Esophagus muscularis mucosa (tissue), 4 donors: ENCODE data around the gene CLCN6. TPM values are rescaled to one million over a fixed set of nuclear protein-coding genes. Genes with fewer than 3 reads are reported as not detected.

Experiments
- DNase-seq: peaks from one replicate; pipeline ENCODE4 v3.0.0-alpha.2; 2017; ENCODE audit errors: extremely low spot score
- H3K27ac ChIP-seq, 4 donors: fragments of 200-600 bp; sonication (generic); replicated peaks in 1 of 4; 1 replicate in 3 of 4; 2 replicates in 1 of 4; pipeline ENCODE4 v1.5.1; 2016 to 2019; ENCODE audit warnings: mild to moderate bottlenecking in 1 of 4
- H3K27me3 ChIP-seq, 4 donors: fragments of 200-600 bp; sonication (generic); one replicate each; pipeline versions ENCODE4 v1.5.1 to v1.6.0; 2016 to 2019
- H3K36me3 ChIP-seq, 4 donors: fragments of 200-600 bp; sonication (generic); one replicate each; pipeline ENCODE4 v1.5.1; 2016 to 2019
- H3K4me1 ChIP-seq, 4 donors: fragments of 200-600 bp; sonication (generic); one replicate each; pipeline ENCODE4 v1.5.1; 2016 to 2019
- H3K4me3 ChIP-seq, 4 donors: fragments of 200-600 bp; sonication (generic); 1 replicate in 2 of 4; 2 replicates in 2 of 4; pipeline ENCODE4 v1.5.1; 2016 to 2019; ENCODE audit warnings: mild to moderate bottlenecking in 4 of 4, moderate library complexity in 1 of 4
- H3K9me3 ChIP-seq, 4 donors: fragments of 200-600 bp; sonication (generic); 1 replicate in 3 of 4; 2 replicates in 1 of 4; pipeline ENCODE4 v1.5.1; 2016 to 2019
- EP300 ChIP-seq: sonication (generic); formaldehyde crosslinking; IDR thresholded peaks from one replicate; pipeline ENCODE4 v1.6.1; 2017; ENCODE audit warnings: antibody characterized with exemption
- POLR2A ChIP-seq: fragments of 450-650 bp; IDR thresholded peaks from one replicate; pipeline ENCODE4 v1.6.1; 2017; ENCODE audit warnings: antibody characterized with exemption, moderate library complexity, mild to moderate bottlenecking, low read depth
- POLR2AphosphoS5 ChIP-seq, 2 donors: sonication (generic); formaldehyde crosslinking; IDR thresholded peaks; one replicate each; pipeline ENCODE4 v1.6.1; 2017; ENCODE audit warnings: antibody characterized with exemption in 2 of 2
- WGBS: methylation state at CpG from one replicate; pipeline ENCODE4 v1.1.5; 2018; 5-methylcytosine and 5-hydroxymethylcytosine counted together
- intact Hi-C: fragments of 100-400 bp; cut with DNase I; formaldehyde crosslinking; loops from one replicate; pipeline ENCODE4 v1.15.1; 2023
- total RNA-seq, 4 donors: library from RNA; depleted of rRNA; stranded (reverse); fragments of >200 nt; gene quantifications; one replicate each; pipeline versions ENCODE4 v1.1.0 to v1.2.1, GENCODE V29; 2016
- TF ChIP-seq, protein P1 (sequence below), 3 experiments: fragments of 200-600 bp in 2 of 3; fragments of 450-650 bp in 1 of 3; sonication (generic) in 2 of 3; IDR thresholded peaks; one replicate each; pipeline ENCODE4 v1.5.1; 2017 to 2019; ENCODE audit warnings: antibody characterized with exemption in 3 of 3, mild to moderate bottlenecking in 2 of 3, moderate library complexity in 1 of 3

CLCN6 gene
- total RNA-seq, 4 donors from 2014 or later, result 12.5 to 19.7 (median 15.5) TPM

DNA sequence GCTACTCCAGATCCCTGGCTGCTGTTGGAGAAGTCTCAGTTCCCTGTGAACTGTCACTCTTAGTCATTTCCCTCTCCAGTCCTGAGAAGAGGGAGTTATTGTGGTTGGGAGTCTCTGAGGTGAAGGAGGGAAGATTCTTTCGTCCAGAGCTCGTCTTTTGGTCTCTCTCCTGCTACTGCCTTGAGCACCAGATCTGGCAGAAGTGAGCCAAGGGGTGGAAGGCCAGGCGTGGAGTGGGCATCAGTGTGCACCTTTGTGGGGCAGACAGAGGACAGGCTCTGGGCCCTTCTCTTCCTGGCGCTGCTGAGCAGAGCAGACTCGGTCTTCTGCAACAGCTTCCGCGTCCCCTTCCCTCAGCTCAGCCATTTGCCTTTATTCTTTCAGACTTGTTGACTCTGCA is 19.1 kb downstream of the CLCN6 start:
- no peaks in the 10 kb centered on the region for H3K27me3 ChIP-seq
- peaks cover 65 to 100% (median 90%) of the 10 kb centered on the region in 4 donors for H3K36me3 ChIP-seq
- 90% methylated on average over 7 of the region's 7 CpGs for WGBS
- H3K4me1 ChIP-seq, result peaks cover 0 to 5% (median 0%) of the 10 kb centered on the region in 4 donors
- intact Hi-C loops, result no loop called here
- no peaks in the 10 kb centered on the region for H3K9me3 ChIP-seq
- no peak overlapping the region for H3K4me3 ChIP-seq
- DNase-seq, result no peak
- H3K27ac ChIP-seq, result no peak overlapping the region
- TF ChIP-seq, protein P1, sequence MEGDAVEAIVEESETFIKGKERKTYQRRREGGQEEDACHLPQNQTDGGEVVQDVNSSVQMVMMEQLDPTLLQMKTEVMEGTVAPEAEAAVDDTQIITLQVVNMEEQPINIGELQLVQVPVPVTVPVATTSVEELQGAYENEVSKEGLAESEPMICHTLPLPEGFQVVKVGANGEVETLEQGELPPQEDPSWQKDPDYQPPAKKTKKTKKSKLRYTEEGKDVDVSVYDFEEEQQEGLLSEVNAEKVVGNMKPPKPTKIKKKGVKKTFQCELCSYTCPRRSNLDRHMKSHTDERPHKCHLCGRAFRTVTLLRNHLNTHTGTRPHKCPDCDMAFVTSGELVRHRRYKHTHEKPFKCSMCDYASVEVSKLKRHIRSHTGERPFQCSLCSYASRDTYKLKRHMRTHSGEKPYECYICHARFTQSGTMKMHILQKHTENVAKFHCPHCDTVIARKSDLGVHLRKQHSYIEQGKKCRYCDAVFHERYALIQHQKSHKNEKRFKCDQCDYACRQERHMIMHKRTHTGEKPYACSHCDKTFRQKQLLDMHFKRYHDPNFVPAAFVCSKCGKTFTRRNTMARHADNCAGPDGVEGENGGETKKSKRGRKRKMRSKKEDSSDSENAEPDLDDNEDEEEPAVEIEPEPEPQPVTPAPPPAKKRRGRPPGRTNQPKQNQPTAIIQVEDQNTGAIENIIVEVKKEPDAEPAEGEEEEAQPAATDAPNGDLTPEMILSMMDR (IDR thresholded peaks at IDR 0.05), result no peak
- TF ChIP-seq POLR2AphosphoS5 (IDR thresholded peaks at IDR 0.05) (no peak), POLR2A (no peak), EP300 (no peak)

- no peaks in the 10 kb centered on the region for H3K9me3 ChIP-seq
- H3K4me3 ChIP-seq, result no peak overlapping the region
- H3K36me3 ChIP-seq, result peaks cover 66 to 99% (median 98%) of the 10 kb centered on the region in 4 donors
- 90% methylated on average over 9 of the region's 9 CpGs for WGBS
- no peak overlapping the region for H3K27ac ChIP-seq
- intact Hi-C loops, result no loop called here
- TF ChIP-seq POLR2AphosphoS5 (IDR thresholded peaks at IDR 0.05) (no peak), EP300 (no peak)
- TF ChIP-seq, protein P1 (IDR thresholded peaks at IDR 0.05), result no peak
- no peaks in the 10 kb centered on the region for H3K4me1 ChIP-seq
- DNase-seq, result no peak
- H3K27me3 ChIP-seq, result no peaks in the 10 kb centered on the region
These were observed 21.0 kb downstream of the CLCN6 start for GRCh38 chr1:11826946-11827345.

- Histone ChIP-seq H3K27me3 (no peaks in the 10 kb centered on the region), H3K4me3 (no peak overlapping the region), H3K36me3 (peaks cover 64 to 100% (median 99%) of the 10 kb centered on the region in 4 donors), H3K4me1 (no peaks in the 10 kb centered on the region), H3K9me3 (no peaks in the 10 kb centered on the region), H3K27ac (no peak overlapping the region)
- intact Hi-C loops, result no loop called here
- WGBS, result 88% methylated on average over 18 of the region's 19 CpGs
- TF ChIP-seq POLR2A (no peak), POLR2AphosphoS5 (IDR thresholded peaks at IDR 0.05) (no peak), EP300 (no peak)
- TF ChIP-seq, protein P1 (IDR thresholded peaks at IDR 0.05), result no peak
- DNase-seq, result no peak
These were observed 22.5 kb downstream of the CLCN6 start for GRCh38 chr1:11828511-11828910.

- 79% methylated on average over 9 of the region's 9 CpGs for WGBS
- no peaks in the 10 kb centered on the region for H3K9me3 ChIP-seq
- no peaks in the 10 kb centered on the region for H3K4me1 ChIP-seq
- H3K27ac ChIP-seq, result no peak overlapping the region
- peaks cover 78 to 100% (median 99%) of the 10 kb centered on the region in 4 donors for H3K36me3 ChIP-seq
- no peaks in the 10 kb centered on the region for H3K27me3 ChIP-seq
- DNase-seq, result no peak
- no peak overlapping the region for H3K4me3 ChIP-seq
- intact Hi-C loops, result no loop called here
- TF ChIP-seq EP300, result no peak
- TF ChIP-seq POLR2AphosphoS5 (IDR thresholded peaks at IDR 0.05), result no peak
- TF ChIP-seq POLR2A, result no peak
- TF ChIP-seq, protein P1 (IDR thresholded peaks at IDR 0.05), result no peak
These were observed 26.1 kb downstream of the CLCN6 start for GRCh38 chr1:11831945-11832725.
